BJ (cell line): Measurements from ENCODE around the gene MALRD1. TPM values are rescaled to one million over a fixed set of nuclear protein-coding genes. Genes with fewer than 3 reads are reported as not detected.

ENCODE experiments used
- CTCF ChIA-PET: fragments of 350-600 bp; formaldehyde crosslinking; extraction: SDS; loops from one replicate; lab custom pipeline; 2021; ENCODE audit warnings: antibody characterized with exemption, inconsistent platforms; lab: Yijun Ruan, JAX
- POLR2A ChIA-PET: fragments of 300-600 bp; sonication (Branson Sonifier 250); formaldehyde crosslinking; extraction: SDS; loops from one replicate; lab custom pipeline; 2021; ENCODE audit warnings: antibody characterized with exemption; lab: Charles Lee
- DNase-seq: peaks from one replicate; pipeline ENCODE4 v3.0.0-alpha.2; 2011; ENCODE audit warnings: low read depth
- H3K27me3 ChIP-seq: 2 replicates; pipeline ENCODE4 v1.6.0; 2011; ENCODE audit warnings: low read length; ENCODE audit not compliant: control insufficient read depth, insufficient read depth
- H3K36me3 ChIP-seq: 2 replicates; pipeline ENCODE4 v1.5.1; 2011; ENCODE audit warnings: low read length; ENCODE audit not compliant: control insufficient read depth, insufficient read depth
- H3K4me3 ChIP-seq: 2 replicates; pipeline ENCODE4 v1.5.1; 2011; ENCODE audit warnings: low read depth, mild to moderate bottlenecking, control low read depth, low read length
- CTCF ChIP-seq: IDR thresholded peaks from 2 replicates; pipeline ENCODE4 v1.5.1; 2011; ENCODE audit warnings: low read depth, mild to moderate bottlenecking, control low read depth, inconsistent platforms, low read length, moderate library complexity; ENCODE audit not compliant: insufficient read depth
- polyA plus RNA-seq: library from polyadenylated mRNA; depleted of rRNA; stranded (reverse); fragments of >200 nt; gene quantifications from 2 replicates; pipeline ENCODE4 v1.2.3, GENCODE V29; 2011

MALRD1 gene
- polyA plus RNA-seq, 1 experiment, result not detected

GRCh38 chr10:19518109-19518508 is 469.5 kb downstream of the MALRD1 start:
- no peak for DNase-seq
- Histone ChIP-seq H3K27me3 (no peaks in the 10 kb centered on the region), H3K4me3 (no peak overlapping the region), H3K36me3 (no peaks in the 10 kb centered on the region)
- no peak for TF ChIP-seq CTCF
- CTCF ChIA-PET, result no interaction called here
- POLR2A ChIA-PET, result no interaction called here

GRCh38 chr10:19518632-19519031 is 470.0 kb downstream of the MALRD1 start:
- CTCF ChIA-PET, result no interaction called here
- DNase-seq, result no peak
- H3K36me3 ChIP-seq, result no peaks in the 10 kb centered on the region
- H3K4me3 ChIP-seq, result no peak overlapping the region
- no peak for TF ChIP-seq CTCF
- POLR2A ChIA-PET, result no interaction called here
- no peaks in the 10 kb centered on the region for H3K27me3 ChIP-seq

- H3K4me3 ChIP-seq, result no peak overlapping the region
- TF ChIP-seq CTCF, result no peak
- H3K27me3 ChIP-seq, result no peaks in the 10 kb centered on the region
- no peak for DNase-seq
- CTCF ChIA-PET, result no interaction called here
- POLR2A ChIA-PET, result no interaction called here
- no peaks in the 10 kb centered on the region for H3K36me3 ChIP-seq
Observed at GRCh38 chr10:19531324-19531723, 482.7 kb downstream of the MALRD1 start.

GRCh38 chr10:19532411-19532810 is 483.8 kb downstream of the MALRD1 start:
- no peaks in the 10 kb centered on the region for H3K27me3 ChIP-seq
- CTCF ChIA-PET, result no interaction called here
- TF ChIP-seq CTCF, result no peak
- POLR2A ChIA-PET, result no interaction called here
- H3K36me3 ChIP-seq, result no peaks in the 10 kb centered on the region
- DNase-seq, result no peak
- no peak overlapping the region for H3K4me3 ChIP-seq

- Histone ChIP-seq H3K4me3 (no peak overlapping the region), H3K27me3 (no peaks in the 10 kb centered on the region), H3K36me3 (no peaks in the 10 kb centered on the region)
- CTCF ChIA-PET, result no interaction called here
- POLR2A ChIA-PET, result no interaction called here
- DNase-seq, result no peak
- no peak for TF ChIP-seq CTCF
Observed at GRCh38 chr10:19541299-19541698, 492.7 kb downstream of the MALRD1 start.
